GM10266 (cell line): ENCODE results near the gene SEMA4A.

Source experiments
- DNase-seq: peaks from one replicate; pipeline ENCODE4 v3.0.0; 2012; ENCODE audit errors: extremely low spot score
- TF ChIP-seq, protein P1 (sequence below): IDR thresholded peaks from 2 replicates; pipeline ENCODE4 v1.5.1; 2012; ENCODE audit warnings: mild to moderate bottlenecking, low read depth; ENCODE audit not compliant: control insufficient read depth, insufficient read depth; ENCODE audit errors: missing control alignments

Gene SEMA4A

DNA sequence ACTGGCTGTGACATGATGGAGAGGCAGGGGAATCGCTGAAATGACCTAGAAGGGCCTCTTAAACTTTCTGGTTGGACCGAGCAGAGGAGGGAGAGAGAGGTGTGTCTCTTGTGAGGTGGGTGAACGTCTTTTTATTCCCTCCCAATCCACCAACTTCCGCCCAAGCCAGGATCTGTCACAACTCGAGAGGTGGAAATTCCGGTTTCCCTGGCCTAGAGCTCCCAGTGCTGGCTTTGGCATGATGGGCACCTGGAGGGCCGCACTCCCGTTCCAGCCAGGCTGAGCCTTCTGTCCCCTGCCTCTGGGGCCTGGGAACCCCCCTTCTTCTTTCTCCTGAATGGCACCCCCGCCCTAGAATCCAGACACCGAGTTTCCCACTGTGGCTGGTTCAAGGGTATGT, at the start of gene SEMA4A:
SEMA4A (plus strand) TSS at position 224 of the 400 bp plus-strand sequence. CDS start 994 bp downstream, outside the sequence.
- no peak for DNase-seq
- TF ChIP-seq, protein P1, sequence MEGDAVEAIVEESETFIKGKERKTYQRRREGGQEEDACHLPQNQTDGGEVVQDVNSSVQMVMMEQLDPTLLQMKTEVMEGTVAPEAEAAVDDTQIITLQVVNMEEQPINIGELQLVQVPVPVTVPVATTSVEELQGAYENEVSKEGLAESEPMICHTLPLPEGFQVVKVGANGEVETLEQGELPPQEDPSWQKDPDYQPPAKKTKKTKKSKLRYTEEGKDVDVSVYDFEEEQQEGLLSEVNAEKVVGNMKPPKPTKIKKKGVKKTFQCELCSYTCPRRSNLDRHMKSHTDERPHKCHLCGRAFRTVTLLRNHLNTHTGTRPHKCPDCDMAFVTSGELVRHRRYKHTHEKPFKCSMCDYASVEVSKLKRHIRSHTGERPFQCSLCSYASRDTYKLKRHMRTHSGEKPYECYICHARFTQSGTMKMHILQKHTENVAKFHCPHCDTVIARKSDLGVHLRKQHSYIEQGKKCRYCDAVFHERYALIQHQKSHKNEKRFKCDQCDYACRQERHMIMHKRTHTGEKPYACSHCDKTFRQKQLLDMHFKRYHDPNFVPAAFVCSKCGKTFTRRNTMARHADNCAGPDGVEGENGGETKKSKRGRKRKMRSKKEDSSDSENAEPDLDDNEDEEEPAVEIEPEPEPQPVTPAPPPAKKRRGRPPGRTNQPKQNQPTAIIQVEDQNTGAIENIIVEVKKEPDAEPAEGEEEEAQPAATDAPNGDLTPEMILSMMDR = no peak

DNA sequence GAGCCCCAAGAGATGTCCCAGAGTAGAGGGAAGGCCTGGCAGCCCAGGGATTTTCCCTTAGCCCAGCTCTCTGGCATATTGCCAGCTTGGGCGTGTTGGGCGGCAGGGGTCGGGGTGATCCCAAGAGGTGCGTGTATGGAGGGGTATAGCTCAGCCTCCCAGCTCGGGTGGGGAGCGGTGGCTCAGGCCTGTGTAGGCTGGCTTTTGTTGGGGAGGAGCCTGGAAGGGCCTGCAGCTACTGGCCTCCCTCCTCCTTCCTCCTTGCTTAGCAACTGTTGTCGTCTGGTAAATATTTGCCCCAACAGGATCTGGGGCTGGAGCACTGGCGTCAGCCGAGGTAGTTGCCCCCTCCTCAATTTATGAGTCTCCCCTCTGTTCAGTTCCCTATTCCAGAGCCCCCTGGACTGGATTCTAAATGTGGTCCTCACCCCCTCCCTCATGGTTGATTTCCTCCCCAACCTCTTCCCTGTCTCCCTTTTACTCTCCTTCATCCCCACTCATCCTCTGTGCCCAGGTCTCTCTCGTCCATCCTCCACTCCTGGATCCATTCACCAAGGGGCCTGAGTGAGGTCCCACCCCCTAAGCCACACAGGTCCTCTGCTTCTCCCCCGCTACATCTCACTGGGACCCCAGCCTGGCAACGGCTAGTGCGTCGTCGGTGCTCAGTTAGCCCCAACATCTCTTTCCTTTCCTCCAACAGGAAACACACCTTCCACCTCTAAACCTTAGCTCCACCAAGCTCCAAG, 49.1 kb upstream of the SEMA4A start:
- TF ChIP-seq, protein P1 = no peak
- no peak for DNase-seq

DNA sequence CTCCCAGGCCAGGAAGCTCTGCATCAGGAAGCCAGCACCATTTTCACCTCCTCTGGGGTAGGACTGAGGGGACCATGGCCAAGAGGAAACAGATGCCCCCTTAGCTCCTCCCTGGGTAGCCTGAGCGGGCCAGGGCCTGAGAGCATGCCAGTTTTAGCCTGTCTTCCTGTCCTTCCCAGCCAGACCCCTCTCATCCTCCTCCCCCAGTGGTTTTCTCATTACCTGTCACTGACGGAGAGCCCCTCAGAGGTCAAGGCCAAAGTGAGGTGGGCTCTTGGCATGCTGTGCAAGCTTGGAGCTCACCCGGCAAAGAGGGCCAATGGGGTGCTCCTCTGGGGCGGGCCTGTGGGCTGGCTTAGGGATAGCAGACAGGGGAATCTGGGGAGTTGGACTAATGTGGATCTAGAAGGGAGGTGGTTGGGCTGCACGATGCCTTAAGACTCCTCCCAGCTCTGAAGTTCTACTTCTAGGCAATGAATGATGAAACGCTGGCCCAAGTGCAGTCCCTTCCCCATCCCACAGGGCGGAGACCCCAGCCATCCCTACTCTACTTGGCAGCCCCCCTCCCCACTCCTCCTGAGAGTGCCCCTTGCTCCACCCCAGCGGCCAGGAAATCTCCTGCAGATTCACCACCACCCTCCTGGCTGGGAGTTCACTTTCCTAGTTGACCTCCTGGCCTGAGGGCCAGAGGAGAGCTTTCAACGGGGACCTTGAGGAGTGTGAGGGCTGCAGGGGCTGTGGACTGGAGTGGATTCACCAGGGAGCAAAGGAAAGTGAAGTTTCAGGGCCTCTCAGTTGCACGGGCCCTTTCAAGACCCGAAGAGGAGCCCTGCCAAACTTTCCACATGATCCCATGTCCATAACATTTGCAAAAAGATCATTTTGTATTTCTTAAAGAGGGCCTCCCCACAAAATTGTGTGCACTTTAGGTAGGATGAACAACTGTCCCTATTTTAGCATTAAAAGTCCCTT, 48.2 kb upstream of the SEMA4A start:
- DNase-seq = no peak
- TF ChIP-seq, protein P1 = no peak

DNA sequence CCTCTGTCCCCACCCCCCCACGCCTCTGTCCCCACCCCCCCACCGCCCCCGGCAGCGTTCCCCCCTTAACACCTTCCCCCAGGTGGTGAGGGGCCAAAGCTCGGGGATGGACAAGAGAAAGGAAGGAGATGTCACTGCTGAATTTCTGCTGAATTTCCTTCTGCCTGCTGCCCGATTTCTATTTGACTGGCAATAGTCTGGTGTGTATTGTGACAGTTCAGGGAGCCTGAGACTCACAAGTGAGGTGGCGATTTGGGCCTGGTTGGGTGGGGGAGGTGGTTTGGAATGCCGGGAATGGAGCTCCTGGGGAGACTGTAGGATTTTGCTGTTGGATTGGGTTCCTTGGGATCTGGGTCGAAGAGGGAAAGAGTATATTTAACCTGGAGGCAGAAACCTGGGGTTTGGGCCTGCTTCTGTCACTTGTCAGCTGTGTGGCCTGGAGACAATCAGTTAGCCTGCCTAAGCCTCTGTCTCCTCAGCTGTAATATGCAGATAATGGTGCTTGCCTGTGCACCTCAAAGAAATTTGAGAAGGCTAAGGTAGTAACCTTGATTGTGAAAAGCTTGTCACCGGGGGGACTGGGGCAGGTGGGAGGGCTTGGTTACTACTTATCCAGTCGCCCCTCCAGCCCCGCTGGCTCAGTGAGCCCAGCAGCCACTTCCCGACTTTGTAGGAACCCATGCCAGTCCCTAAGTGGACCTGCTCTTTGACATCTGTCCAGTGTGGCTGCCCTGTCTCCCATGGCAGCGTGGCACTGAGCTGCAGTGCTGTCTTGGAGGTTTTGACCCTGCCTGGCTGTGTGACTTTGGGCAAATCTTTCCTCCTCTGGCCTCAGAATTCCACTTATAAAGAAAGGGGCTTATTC, 46.5 kb upstream of the SEMA4A start:
- no peak for DNase-seq
- TF ChIP-seq, protein P1 = no peak

DNA sequence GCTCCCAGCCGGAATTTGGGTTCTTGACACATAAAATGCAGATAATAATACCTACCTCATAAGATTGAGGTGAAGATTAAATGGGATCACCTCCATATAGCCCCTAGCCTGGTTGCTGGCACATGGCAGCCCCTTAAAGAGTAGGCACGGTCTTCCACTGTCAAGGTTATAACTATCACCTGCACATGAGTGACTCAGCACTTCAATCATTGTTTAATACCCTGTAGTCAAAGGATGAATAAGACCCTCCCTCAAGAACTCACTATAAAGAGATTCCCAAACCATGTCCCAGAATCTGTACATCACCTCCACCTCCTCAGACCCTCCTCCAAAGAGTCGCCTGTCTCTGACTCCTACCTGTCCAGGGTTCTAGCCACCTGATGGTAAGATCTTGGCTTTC, 45.3 kb upstream of the SEMA4A start:
- TF ChIP-seq, protein P1 = no peak
- no peak for DNase-seq

DNA sequence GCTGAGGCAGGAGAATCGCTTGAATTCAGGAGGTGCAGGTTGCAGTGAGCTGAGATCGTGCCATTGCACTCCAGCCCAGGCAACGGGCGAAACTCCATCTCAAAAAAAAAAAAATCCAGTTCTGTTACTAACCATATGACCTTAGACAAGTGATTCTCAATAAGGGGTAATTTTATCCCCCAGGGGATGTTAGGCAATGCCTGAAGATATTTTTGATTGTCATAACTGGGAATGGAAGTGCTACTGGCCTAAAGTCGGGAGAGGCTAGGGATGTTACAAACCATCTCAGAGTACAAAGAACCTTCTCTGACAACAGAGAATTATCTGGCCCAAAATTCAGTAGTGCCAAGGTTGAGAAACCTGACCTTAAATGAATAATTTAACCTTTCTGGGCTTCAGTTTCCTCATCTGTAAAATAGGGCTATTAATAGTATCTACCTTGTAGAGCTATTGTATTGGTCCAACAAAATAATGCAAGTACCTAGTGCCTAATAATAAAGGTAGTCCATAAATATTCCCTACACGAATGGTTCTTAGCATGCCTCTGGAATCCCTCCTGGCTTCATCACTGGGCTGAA, 44.6 kb upstream of the SEMA4A start:
- TF ChIP-seq, protein P1 = no peak
- DNase-seq = no peak
